SK-N-MC (cell line): ENCODE data around the gene ATP1B2.

Source experiments
- EZH2 ChIP-seq: fragments of 200-600 bp; sonication (generic); IDR thresholded peaks from one replicate; pipeline ENCODE4 v1.6.1; 2017; ENCODE audit warnings: antibody characterized with exemption
- FOXP2 ChIP-seq: optimal IDR thresholded peaks from 2 replicates; pipeline ENCODE3; 2011; ENCODE audit warnings: mild to moderate bottlenecking, moderate library complexity; ENCODE audit not compliant: insufficient read depth; ENCODE audit errors: extremely low read length, control extremely low read depth
- POLR2AphosphoS5 ChIP-seq: IDR thresholded peaks from 2 replicates; pipeline ENCODE4 v1.6.1; 2012; ENCODE audit warnings: mild to moderate bottlenecking, low read depth, low read length, borderline replicate concordance

DNA sequence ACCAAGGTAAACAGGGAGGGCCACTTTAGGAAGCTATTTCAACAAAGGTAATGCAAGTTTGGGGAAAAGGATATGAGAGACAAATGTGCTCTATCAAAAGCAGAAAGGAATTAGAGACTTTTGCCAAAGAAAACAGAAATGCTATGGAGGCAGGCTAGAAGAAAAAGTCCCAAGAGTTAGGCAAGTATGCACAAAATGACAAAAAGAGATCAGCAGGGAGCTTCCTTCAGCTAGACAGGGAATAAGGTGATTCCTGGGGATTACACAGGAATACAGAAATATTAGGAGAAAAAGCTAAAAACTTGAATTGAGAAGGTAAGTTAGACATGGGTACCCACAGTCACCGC lies 38.5 kb upstream of the ATP1B2 start:
- no peak for TF ChIP-seq POLR2AphosphoS5
- TF ChIP-seq EZH2: no peak
- no peak for TF ChIP-seq FOXP2
